ENCODE results near the gene MAP6.
A peak's percentile ranks its signal among the peaks of the same experiment; 100 is the strongest.
"Not testable (repeated sequence)": the region's sequence is repeated elsewhere in the genome, so short reads cannot be mapped to it uniquely, and the experiment has no call there.

MAP6 gene

GRCh38 chr11:75668451-75669297 lies at the start of gene MAP6:
Gene MAP6, minus strand, starts transcription at chr11:75669038. Its CDS starts 669 bp downstream, at chr11:75668369.
- peak; percentile 36 for DNase-seq (ENCODE audit: low spot score)

GRCh38 chr11:75717608-75718418 lies 49.0 kb upstream of the MAP6 start, which contains the start of gene MOGAT2:
Gene MOGAT2, plus strand, starts transcription at chr11:75717838. Its CDS starts 51 bp downstream, at chr11:75717889.
- no peak for DNase-seq (ENCODE audit: low spot score)

GRCh38 chr11:75716659-75717058 lies 47.8 kb upstream of the MAP6 start:
- DNase-seq (ENCODE audit: low spot score) = no peak

GRCh38 chr11:75715688-75716087 lies 46.9 kb upstream of the MAP6 start:
- DNase-seq (ENCODE audit: low spot score) = no peak

GRCh38 chr11:75714211-75714610 lies 45.4 kb upstream of the MAP6 start:
- DNase-seq (ENCODE audit: low spot score) = no peak

GRCh38 chr11:75706260-75706729 lies 37.5 kb upstream of the MAP6 start:
- peak; percentile 86 for DNase-seq (ENCODE audit: low spot score)

- no peak for DNase-seq (ENCODE audit: low spot score)
Observed at GRCh38 chr11:75705541-75705940, 36.7 kb upstream of the MAP6 start.

GRCh38 chr11:75703695-75704237 lies 34.9 kb upstream of the MAP6 start:
- no peak for DNase-seq (ENCODE audit: low spot score)

- no peak for DNase-seq (ENCODE audit: low spot score)
Observed at GRCh38 chr11:75700940-75701339, 32.1 kb upstream of the MAP6 start.

GRCh38 chr11:75697906-75698581 lies 29.2 kb upstream of the MAP6 start:
- no peak for DNase-seq (ENCODE audit: low spot score)

GRCh38 chr11:75691804-75692203 lies 23.0 kb upstream of the MAP6 start:
- DNase-seq (ENCODE audit: low spot score) = no peak

- DNase-seq (ENCODE audit: low spot score) = no peak
Observed at GRCh38 chr11:75689863-75690609, 21.2 kb upstream of the MAP6 start.

- not testable (repeated sequence) for DNase-seq (ENCODE audit: low spot score)
Observed at GRCh38 chr11:75683856-75684255, 15.0 kb upstream of the MAP6 start.

GRCh38 chr11:75679566-75679965 lies 10.7 kb upstream of the MAP6 start:
- no peak for DNase-seq (ENCODE audit: low spot score)

- no peak for DNase-seq (ENCODE audit: low spot score)
Observed at GRCh38 chr11:75678620-75679259, 9.9 kb upstream of the MAP6 start.

- DNase-seq (ENCODE audit: low spot score) = no peak
Observed at GRCh38 chr11:75677909-75678308, 9.1 kb upstream of the MAP6 start.

GRCh38 chr11:75677275-75677674 lies 8.4 kb upstream of the MAP6 start:
- no peak for DNase-seq (ENCODE audit: low spot score)

GRCh38 chr11:75673977-75674582 lies 5.2 kb upstream of the MAP6 start:
- DNase-seq (ENCODE audit: low spot score) = peak; percentile 32

GRCh38 chr11:75667831-75668450 lies 897 bp downstream of the MAP6 start:
- peak; percentile 65 for DNase-seq (ENCODE audit: low spot score)
